HG02642 (cell line): Measurements from ENCODE around the gene APOBR.

Experiments
- ATAC-seq: cut with Tn5 transposase; IDR thresholded peaks from one replicate; pipeline ENCODE4 v1.9.1; 2021; ENCODE audit warnings: mild to moderate bottlenecking; ENCODE audit not compliant: unreplicated experiment, poor library complexity

Gene APOBR

DNA sequence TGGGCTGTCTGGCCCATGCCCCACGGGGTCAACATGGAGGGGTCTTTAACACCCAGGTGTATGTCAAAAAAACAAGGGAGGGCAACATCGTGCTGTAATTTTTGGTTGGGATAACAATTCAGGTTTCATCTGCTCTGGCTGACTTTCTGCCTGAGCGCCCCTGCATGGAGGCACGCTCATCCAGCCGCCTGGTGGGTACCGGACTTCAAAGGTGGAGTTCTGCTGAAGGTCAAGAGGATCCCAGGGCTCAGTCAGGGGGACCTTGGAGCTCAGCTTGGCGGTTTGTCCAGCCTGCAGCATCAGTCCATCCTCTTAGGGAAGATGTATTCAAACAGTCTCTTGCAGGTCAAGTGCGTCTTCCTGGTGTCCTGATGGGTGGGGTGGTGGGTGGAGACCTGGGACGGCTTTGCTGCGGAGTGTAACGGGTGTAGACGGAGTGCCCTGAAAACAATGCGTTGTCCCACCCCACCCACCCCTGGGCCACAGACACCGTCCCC is 53.9 kb downstream of the APOBR start:
- ATAC-seq = no peak
